CD4-positive, alpha-beta T cell (primary cell): ENCODE data around the gene NFATC1. TPM values are rescaled to one million over a fixed set of nuclear protein-coding genes. Genes with fewer than 3 reads are reported as not detected.

Experiments used
- ATAC-seq: fragments of 200-7000 bp; cut with Tn5 transposase; one replicate; pipeline ENCODE4 v1.10.0; 2022; ENCODE audit warnings: mild to moderate bottlenecking; ENCODE audit not compliant: poor library complexity
- CTCF ChIA-PET: fragments of 350-600 bp; sonication (Branson Sonifier 250); formaldehyde crosslinking; loops from one replicate; lab custom pipeline; 2021; ENCODE audit warnings: antibody characterized with exemption, inconsistent platforms; lab: Charles Lee
- POLR2A ChIA-PET: fragments of 350-600 bp; sonication (Branson Sonifier 250); formaldehyde crosslinking; loops from one replicate; lab custom pipeline; 2021; ENCODE audit warnings: antibody characterized with exemption, inconsistent platforms; lab: Charles Lee
- DNase-seq, 14 experiments: peaks; one replicate each; pipeline ENCODE4 v3.0.0-alpha.2; 2013 to 2020; ENCODE audit warnings: mixed read lengths in 2 of 14
- H3K27ac ChIP-seq, 2 donors: one replicate each; pipeline versions ENCODE4 v1.5.1 to v1.7.0; 2013; ENCODE audit warnings: low read length in 2 of 2, low read depth in 1 of 2, mild to moderate bottlenecking in 1 of 2
- H3K27me3 ChIP-seq, 2 experiments: 1 replicate in 1 of 2; 2 replicates in 1 of 2; pipeline versions ENCODE4 v1.6.1 to v1.7.0; 2013; ENCODE audit warnings: low read length in 2 of 2, control low read depth in 1 of 2, mild to moderate bottlenecking in 1 of 2, moderate library complexity in 1 of 2; ENCODE audit not compliant: insufficient read depth in 2 of 2, control insufficient read depth in 1 of 2
- H3K36me3 ChIP-seq: one replicate; pipeline ENCODE4 v1.6.1; 2013; ENCODE audit warnings: low read length, control low read depth; ENCODE audit not compliant: insufficient read depth
- H3K4me1 ChIP-seq: one replicate; pipeline ENCODE4 v1.6.1; 2013; ENCODE audit warnings: low read length, control low read depth; ENCODE audit not compliant: insufficient read depth
- H3K4me3 ChIP-seq: one replicate; pipeline ENCODE4 v1.5.1; 2013; ENCODE audit warnings: mild to moderate bottlenecking, low read length, moderate library complexity
- H3K9me3 ChIP-seq, 2 experiments: 1 replicate in 1 of 2; 2 replicates in 1 of 2; pipeline versions ENCODE4 v1.6.1 to v1.7.0; 2013; ENCODE audit warnings: low read length in 2 of 2, mild to moderate bottlenecking in 2 of 2, control low read depth in 1 of 2, moderate library complexity in 1 of 2; ENCODE audit not compliant: control insufficient read depth in 1 of 2, insufficient read depth in 1 of 2
- H3K27ac Mint-ChIP-seq: one replicate; pipeline ENCODE4 v1.8.0; 2020; ENCODE audit warnings: mixed read lengths
- H3K27me3 Mint-ChIP-seq: one replicate; pipeline ENCODE4 v1.8.0; 2021; ENCODE audit warnings: mixed read lengths
- H3K36me3 Mint-ChIP-seq: one replicate; pipeline ENCODE4 v1.8.0; 2021; ENCODE audit warnings: low read depth, mixed read lengths
- H3K4me1 Mint-ChIP-seq: one replicate; pipeline ENCODE4 v1.8.0; 2021; ENCODE audit warnings: low read depth, mixed read lengths
- H3K4me3 Mint-ChIP-seq: one replicate; pipeline ENCODE4 v1.8.0; 2020; ENCODE audit warnings: mild to moderate bottlenecking, mixed read lengths
- H3K9me3 Mint-ChIP-seq: one replicate; pipeline ENCODE4 v1.8.0; 2020; ENCODE audit warnings: mixed read lengths
- intact Hi-C, 2 experiments: fragments of 100-400 bp; cut with DNase I in 1 of 2; cut with micrococcal nuclease in 1 of 2; formaldehyde crosslinking; loops; one replicate each; pipeline versions ENCODE4 v1.15.1 to v1.9.0; 2023 to 2025; cut with DNase I, micrococcal nuclease
- total RNA-seq, 174 experiments: library from RNA in 2 of 174; stranded (reverse) in 2 of 174; gene quantifications; one replicate each; pipeline ENCODE4 v1.2.3 and lab custom pipeline; 2021 to 2026
- TF ChIP-seq, protein P1 (sequence below): fragments of 200-600 bp; IDR thresholded peaks from one replicate; pipeline ENCODE4 v1.8.0; 2022; ENCODE audit warnings: antibody characterized with exemption, mild to moderate bottlenecking

The NFATC1 gene
- total RNA-seq, 2 experiments from 2014 or later: 107 to 113 TPM

GRCh38 chr18:79526468-79527460 lies 131.0 kb downstream of the NFATC1 start:
- Mint-ChIP-seq H3K9me3 (no peaks in the 10 kb centered on the region), H3K27me3 (no peaks in the 10 kb centered on the region), H3K27ac (peak overlapping the region; percentile 84), H3K36me3 (peaks cover 32% of the 10 kb centered on the region), H3K4me1 (peaks cover 60% of the 10 kb centered on the region), H3K4me3 (peak overlapping the region; percentile 54)
- H3K27me3 ChIP-seq: no peaks in the 10 kb centered on the region
- peaks cover 47% of the 10 kb centered on the region for H3K4me1 ChIP-seq
- no peaks in the 10 kb centered on the region for H3K9me3 ChIP-seq
- DNase-seq (peak in 4 of 14 experiments; percentile 25 to 38 (median 36)), ATAC-seq (no peak)
- ChIA-PET CTCF (interaction anchor here (0.9 to 3.5 kb wide), 2 partner anchors 130 to 145 kb away, joined by 3 to 14 read pairs; no protein-coding TSS in a partner anchor), POLR2A (interaction anchor here (1.1 kb wide), 1 partner anchor 10 kb away, joined by 3 read pairs; no protein-coding TSS in a partner anchor)
- H3K36me3 ChIP-seq: peaks cover 33% of the 10 kb centered on the region
- TF ChIP-seq, protein P1, sequence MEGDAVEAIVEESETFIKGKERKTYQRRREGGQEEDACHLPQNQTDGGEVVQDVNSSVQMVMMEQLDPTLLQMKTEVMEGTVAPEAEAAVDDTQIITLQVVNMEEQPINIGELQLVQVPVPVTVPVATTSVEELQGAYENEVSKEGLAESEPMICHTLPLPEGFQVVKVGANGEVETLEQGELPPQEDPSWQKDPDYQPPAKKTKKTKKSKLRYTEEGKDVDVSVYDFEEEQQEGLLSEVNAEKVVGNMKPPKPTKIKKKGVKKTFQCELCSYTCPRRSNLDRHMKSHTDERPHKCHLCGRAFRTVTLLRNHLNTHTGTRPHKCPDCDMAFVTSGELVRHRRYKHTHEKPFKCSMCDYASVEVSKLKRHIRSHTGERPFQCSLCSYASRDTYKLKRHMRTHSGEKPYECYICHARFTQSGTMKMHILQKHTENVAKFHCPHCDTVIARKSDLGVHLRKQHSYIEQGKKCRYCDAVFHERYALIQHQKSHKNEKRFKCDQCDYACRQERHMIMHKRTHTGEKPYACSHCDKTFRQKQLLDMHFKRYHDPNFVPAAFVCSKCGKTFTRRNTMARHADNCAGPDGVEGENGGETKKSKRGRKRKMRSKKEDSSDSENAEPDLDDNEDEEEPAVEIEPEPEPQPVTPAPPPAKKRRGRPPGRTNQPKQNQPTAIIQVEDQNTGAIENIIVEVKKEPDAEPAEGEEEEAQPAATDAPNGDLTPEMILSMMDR: no peak
- intact Hi-C loops: loop anchor here in 1 of 2 experiments (5.0 to 10.0 kb wide), 3 partner anchors 69 to 438 kb away; partner anchors contain the start of genes HSBP1L1 and NFATC1
- no peak overlapping the region for H3K27ac ChIP-seq
- no peak overlapping the region for H3K4me3 ChIP-seq

GRCh38 chr18:79527656-79528315 lies 132.1 kb downstream of the NFATC1 start:
- H3K4me3 Mint-ChIP-seq: peak overlapping the region; percentile 34
- H3K36me3 ChIP-seq: peaks cover 33% of the 10 kb centered on the region
- peaks cover 37% of the 10 kb centered on the region for H3K4me1 ChIP-seq
- peaks cover 32% of the 10 kb centered on the region for H3K36me3 Mint-ChIP-seq
- H3K4me1 Mint-ChIP-seq: peaks cover 50% of the 10 kb centered on the region
- POLR2A ChIA-PET: no interaction called here
- H3K27ac ChIP-seq: no peak overlapping the region
- TF ChIP-seq, protein P1: no peak
- no peak overlapping the region for H3K4me3 ChIP-seq
- H3K27me3 Mint-ChIP-seq: no peaks in the 10 kb centered on the region
- DNase-seq: peak in 1 of 14 experiments; percentile 29
- intact Hi-C loops: loop anchor here (1.0 to 10.0 kb wide), 6 partner anchors 70 to 437 kb away; partner anchors contain the start of genes HSBP1L1 (in 1 of the 2) and NFATC1 (in 1 of the 2)
- H3K9me3 Mint-ChIP-seq: no peaks in the 10 kb centered on the region
- CTCF ChIA-PET: interaction anchor here (0.7 to 3.5 kb wide), 5 partner anchors 130 to 150 kb away, joined by 3 to 14 read pairs (median 3); partner anchors contain the start of gene NFATC1
- ATAC-seq: no peak
- H3K9me3 ChIP-seq: no peaks in the 10 kb centered on the region
- H3K27me3 ChIP-seq: peaks cover 0 to 5% of the 10 kb centered on the region in 2 experiments
- H3K27ac Mint-ChIP-seq: peak overlapping the region; percentile 57

DNA sequence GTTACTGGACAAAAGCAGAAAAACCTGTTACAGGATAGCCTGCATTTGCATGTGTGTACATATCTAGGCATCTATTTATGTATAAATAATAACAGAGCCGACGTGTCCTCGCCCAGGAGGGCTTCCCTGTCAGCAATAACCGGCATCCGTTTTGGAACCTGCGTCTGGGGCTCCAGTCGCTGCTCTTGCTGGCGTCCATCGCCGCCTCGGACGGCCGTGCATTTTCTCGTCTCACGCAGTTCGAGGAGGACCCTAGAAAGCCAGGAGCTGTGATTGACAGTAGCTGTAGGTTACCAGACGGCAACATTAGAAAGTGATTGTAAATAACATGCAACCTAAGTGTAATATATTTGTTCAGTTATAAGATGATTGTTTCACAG lies 132.6 kb downstream of the NFATC1 start:
- H3K4me3 Mint-ChIP-seq: peak overlapping the region; percentile 34
- Histone ChIP-seq H3K4me3 (no peak overlapping the region), H3K27me3 (peaks cover 0 to 5% of the 10 kb centered on the region in 2 experiments), H3K36me3 (peaks cover 33% of the 10 kb centered on the region), H3K4me1 (peaks cover 31% of the 10 kb centered on the region), H3K9me3 (no peaks in the 10 kb centered on the region), H3K27ac (no peak overlapping the region)
- H3K4me1 Mint-ChIP-seq: peaks cover 45% of the 10 kb centered on the region
- TF ChIP-seq, protein P1: no peak
- intact Hi-C loops: loop anchor here (1.0 to 10.0 kb wide), 6 partner anchors 71 to 436 kb away; partner anchors contain the start of genes HSBP1L1 (in 1 of the 2) and NFATC1 (in 1 of the 2)
- ChIA-PET POLR2A (no interaction called here), CTCF (interaction anchor here (0.7 to 3.5 kb wide), 4 partner anchors 130 to 150 kb away, joined by 3 to 14 read pairs (median 4); partner anchors contain the start of gene NFATC1)
- no peaks in the 10 kb centered on the region for H3K27me3 Mint-ChIP-seq
- H3K27ac Mint-ChIP-seq: peak overlapping the region; percentile 57
- ATAC-seq (no peak), DNase-seq (peak in 1 of 14 experiments; percentile 29)
- no peaks in the 10 kb centered on the region for H3K9me3 Mint-ChIP-seq
- peaks cover 32% of the 10 kb centered on the region for H3K36me3 Mint-ChIP-seq
